Tibial nerve (tissue), 4 donors: ENCODE measurements around the gene SEMA3E.

Experiments
- EP300 ChIP-seq, 2 donors: sonication (generic); formaldehyde crosslinking; IDR thresholded peaks; one replicate each; pipeline ENCODE4 v1.6.1; 2017; ENCODE audit warnings: antibody characterized with exemption in 2 of 2, mild to moderate bottlenecking in 1 of 2
- TF ChIP-seq, protein P1 (sequence below), 5 experiments: fragments of 200-600 bp in 3 of 5; fragments of 450-650 bp in 2 of 5; sonication (generic) in 3 of 5; IDR thresholded peaks; one replicate each; pipeline ENCODE4 v1.5.1; 2016 to 2019; ENCODE audit warnings: antibody characterized with exemption in 5 of 5, mild to moderate bottlenecking in 3 of 5, moderate library complexity in 2 of 5

DNA sequence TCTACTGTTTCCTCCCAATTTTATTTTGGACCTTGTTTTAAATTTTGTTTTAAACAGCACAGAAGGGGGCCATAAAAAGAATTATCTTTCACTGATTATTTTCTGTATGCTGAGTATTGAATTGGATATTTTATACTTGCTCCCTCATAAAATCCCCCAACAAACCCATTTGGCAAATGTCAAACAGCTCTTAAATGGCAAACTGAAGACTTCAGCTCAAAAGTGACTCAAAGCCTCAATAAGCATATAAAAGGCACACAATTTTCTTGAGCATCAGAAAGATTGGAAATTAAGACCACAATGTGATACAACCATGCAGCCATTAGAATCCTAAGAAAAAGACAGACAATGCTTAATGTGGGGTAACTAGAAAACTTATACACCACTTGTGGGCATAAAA is 199.2 kb downstream of the SEMA3E start:
- TF ChIP-seq, protein P1, sequence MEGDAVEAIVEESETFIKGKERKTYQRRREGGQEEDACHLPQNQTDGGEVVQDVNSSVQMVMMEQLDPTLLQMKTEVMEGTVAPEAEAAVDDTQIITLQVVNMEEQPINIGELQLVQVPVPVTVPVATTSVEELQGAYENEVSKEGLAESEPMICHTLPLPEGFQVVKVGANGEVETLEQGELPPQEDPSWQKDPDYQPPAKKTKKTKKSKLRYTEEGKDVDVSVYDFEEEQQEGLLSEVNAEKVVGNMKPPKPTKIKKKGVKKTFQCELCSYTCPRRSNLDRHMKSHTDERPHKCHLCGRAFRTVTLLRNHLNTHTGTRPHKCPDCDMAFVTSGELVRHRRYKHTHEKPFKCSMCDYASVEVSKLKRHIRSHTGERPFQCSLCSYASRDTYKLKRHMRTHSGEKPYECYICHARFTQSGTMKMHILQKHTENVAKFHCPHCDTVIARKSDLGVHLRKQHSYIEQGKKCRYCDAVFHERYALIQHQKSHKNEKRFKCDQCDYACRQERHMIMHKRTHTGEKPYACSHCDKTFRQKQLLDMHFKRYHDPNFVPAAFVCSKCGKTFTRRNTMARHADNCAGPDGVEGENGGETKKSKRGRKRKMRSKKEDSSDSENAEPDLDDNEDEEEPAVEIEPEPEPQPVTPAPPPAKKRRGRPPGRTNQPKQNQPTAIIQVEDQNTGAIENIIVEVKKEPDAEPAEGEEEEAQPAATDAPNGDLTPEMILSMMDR (IDR thresholded peaks at IDR 0.05): no peak
- no peak for TF ChIP-seq EP300 (IDR thresholded peaks at IDR 0.05)
